OCI-LY3 (cell line): Measurements from ENCODE around the gene SH2D2A.
"Not testable (repeated sequence)": the region's sequence is repeated elsewhere in the genome, so short reads cannot be mapped to it uniquely, and the experiment has no call there.

Experiments
- H2AFZ ChIP-seq: fragments of 200-600, 300-600 bp; shearing (Covaris generic); 2 replicates; pipeline ENCODE4 v1.6.0; 2014; ENCODE audit warnings: antibody characterized with exemption, low read depth, low read length
- H3K27ac ChIP-seq: fragments of 200-600, 300-600 bp; sonication (generic); 2 replicates; pipeline ENCODE4 v1.5.1; 2014; ENCODE audit warnings: mild to moderate bottlenecking, low read length, moderate library complexity, mixed read lengths
- H3K27me3 ChIP-seq: fragments of 200-600, 300-600 bp; sonication (generic); 2 replicates; pipeline ENCODE4 v1.6.1; 2014; ENCODE audit warnings: low read depth, low read length, mixed read lengths
- H3K36me3 ChIP-seq: fragments of 200-600, 300-600 bp; sonication (generic); replicated peaks from 2 replicates; pipeline ENCODE3; 2014; ENCODE audit warnings: low read depth, low read length, mixed read lengths
- H3K4me1 ChIP-seq: fragments of 300-600, 200-600 bp; sonication (generic); 2 replicates; pipeline ENCODE4 v1.6.1; 2014; ENCODE audit warnings: low read length, mixed read lengths
- H3K4me2 ChIP-seq: fragments of 200-600, 300-600 bp; sonication (generic); 2 replicates; pipeline ENCODE4 v1.6.1; 2014; ENCODE audit warnings: low read length, mixed read lengths
- H3K4me3 ChIP-seq: fragments of 300-600, 200-600 bp; sonication (generic); 2 replicates; pipeline ENCODE4 v1.5.1; 2014; ENCODE audit warnings: antibody characterized with exemption, mild to moderate bottlenecking, low read length, moderate library complexity
- H3K79me2 ChIP-seq: fragments of 300-600, 200-600 bp; shearing (Covaris generic); 2 replicates; pipeline ENCODE4 v1.6.1; 2014; ENCODE audit warnings: mild to moderate bottlenecking, low read length, mixed read lengths
- H3K9ac ChIP-seq: fragments of 300-600, 200-600 bp; shearing (Covaris generic); 2 replicates; pipeline ENCODE4 v1.6.0; 2014; ENCODE audit warnings: mild to moderate bottlenecking, low read length, moderate library complexity
- H3K9me3 ChIP-seq: fragments of 200-600, 300-600 bp; shearing (Covaris generic); 2 replicates; pipeline ENCODE4 v1.6.1; 2014; ENCODE audit warnings: low read length, mixed read lengths; ENCODE audit not compliant: insufficient read depth
- H4K20me1 ChIP-seq: fragments of 200-600, 300-600 bp; sonication (generic); 2 replicates; pipeline ENCODE4 v1.6.1; 2016; ENCODE audit warnings: low read length, mixed read lengths; ENCODE audit not compliant: insufficient read depth
- CTCF ChIP-seq: fragments of 200-600, 300-600 bp; sonication (generic); IDR thresholded peaks from 2 replicates; pipeline ENCODE4 v1.5.1; 2014; ENCODE audit warnings: antibody characterized with exemption, low read length, low read depth
- EZH2phosphoT487 ChIP-seq: fragments of 200-600 bp; shearing (Covaris generic); IDR thresholded peaks from 2 replicates; pipeline ENCODE4 v1.6.1; 2018; ENCODE audit warnings: antibody characterized with exemption, mixed run types, low read depth

Gene SH2D2A

GRCh38 chr1:156765666-156766065, 51.0 kb downstream of the SH2D2A start:
- H3K36me3 ChIP-seq, result peaks cover 8% of the 10 kb centered on the region
- no peaks in the 10 kb centered on the region for H3K27me3 ChIP-seq
- TF ChIP-seq CTCF (no peak), EZH2phosphoT487 (no peak)
- 0 out of 2 replicates have a peak overlapping the region, but pooled peaks have one; percentile 86 for H3K9ac ChIP-seq
- peak overlapping the region; percentile 97 for H3K4me2 ChIP-seq
- no peak overlapping the region for H3K27ac ChIP-seq
- H3K4me1 ChIP-seq, result peaks cover 22% of the 10 kb centered on the region
- H4K20me1 ChIP-seq, result no peaks in the 10 kb centered on the region
- H3K9me3 ChIP-seq, result no peaks in the 10 kb centered on the region
- H3K4me3 ChIP-seq, result peak overlapping the region; percentile 78; the same call in 1 of the 2 replicates
- no peak overlapping the region for H2AFZ ChIP-seq
- H3K79me2 ChIP-seq, result peaks cover 44% of the 10 kb centered on the region

- not testable (repeated sequence) for H4K20me1 ChIP-seq, H3K4me2 ChIP-seq, H3K27ac ChIP-seq, H3K9me3 ChIP-seq, H3K4me3 ChIP-seq, H2AFZ ChIP-seq, H3K9ac ChIP-seq, H3K27me3 ChIP-seq, H3K36me3 ChIP-seq
- Histone ChIP-seq H3K4me1 (peaks cover 22% of the 10 kb centered on the region), H3K79me2 (peaks cover 38% of the 10 kb centered on the region)
Observed at GRCh38 chr1:156765136-156765535, 51.5 kb downstream of the SH2D2A start.

GRCh38 chr1:156760796-156761104, 55.9 kb downstream of the SH2D2A start:
- no peak overlapping the region for H3K4me2 ChIP-seq
- H3K9ac ChIP-seq, result no peak overlapping the region
- no peaks in the 10 kb centered on the region for H3K9me3 ChIP-seq
- no peaks in the 10 kb centered on the region for H3K36me3 ChIP-seq
- no peaks in the 10 kb centered on the region for H4K20me1 ChIP-seq
- H2AFZ ChIP-seq, result no peak overlapping the region
- H3K4me1 ChIP-seq, result peaks cover 5% of the 10 kb centered on the region
- TF ChIP-seq EZH2phosphoT487, result no peak
- TF ChIP-seq CTCF, result no peak
- no peaks in the 10 kb centered on the region for H3K27me3 ChIP-seq
- no peak overlapping the region for H3K27ac ChIP-seq
- H3K4me3 ChIP-seq, result no peak overlapping the region
- H3K79me2 ChIP-seq, result peaks cover under 1% of the 10 kb centered on the region; the same call in 1 of the 2 replicates

- Histone ChIP-seq H2AFZ (no peak overlapping the region), H3K9ac (no peak overlapping the region), H3K4me1 (peaks cover 4% of the 10 kb centered on the region; the same call in 1 of the 2 replicates), H3K4me3 (no peak overlapping the region), H3K9me3 (no peaks in the 10 kb centered on the region), H3K79me2 (no peaks in the 10 kb centered on the region), H3K4me2 (no peak overlapping the region), H3K36me3 (no peaks in the 10 kb centered on the region), H4K20me1 (no peaks in the 10 kb centered on the region), H3K27ac (no peak overlapping the region), H3K27me3 (no peaks in the 10 kb centered on the region)
- no peak for TF ChIP-seq EZH2phosphoT487
- TF ChIP-seq CTCF, result no peak
Observed at GRCh38 chr1:156760092-156760795, 56.4 kb downstream of the SH2D2A start.

GRCh38 chr1:156757572-156758253, 58.9 kb downstream of the SH2D2A start:
- H3K4me2 ChIP-seq, H3K9ac ChIP-seq, H3K4me3 ChIP-seq, H4K20me1 ChIP-seq, H3K27me3 ChIP-seq, H3K4me1 ChIP-seq, H3K79me2 ChIP-seq, H3K27ac ChIP-seq, H3K9me3 ChIP-seq, H3K36me3 ChIP-seq, H2AFZ ChIP-seq: not testable (repeated sequence)
